GM12878 (cell line): ENCODE measurements around the gene ARL5A. TPM values are rescaled to one million over a fixed set of nuclear protein-coding genes. Genes with fewer than 3 reads are reported as not detected.

Experiments used
- CBFB ChIP-seq: IDR thresholded peaks from 2 replicates; pipeline ENCODE4 v1.6.1; 2016; ENCODE audit warnings: antibody characterized with exemption, low read depth
- CEBPB ChIP-seq, 2 experiments: fragments of 150-350 bp in 1 of 2; IDR thresholded peaks; 2 replicates each; pipeline ENCODE4 v1.6.1; 2012 to 2014; ENCODE audit warnings: low read depth in 2 of 2, low read length in 2 of 2, borderline replicate concordance in 1 of 2, inconsistent platforms in 1 of 2
- CHD2 ChIP-seq: IDR thresholded peaks from 2 replicates; pipeline ENCODE4 v1.6.1; 2011; ENCODE audit warnings: low read depth, low read length, improper control_type of control experiment, borderline replicate concordance
- EZH2 ChIP-seq: IDR thresholded peaks from 2 replicates; pipeline ENCODE4 v1.6.1; 2012; ENCODE audit warnings: low read depth, mild to moderate bottlenecking, control low read depth, inconsistent platforms, low read length, borderline replicate concordance; ENCODE audit not compliant: control insufficient read depth
- KAT2A ChIP-seq: conservative IDR thresholded peaks from 2 replicates; pipeline ENCODE4 v1.6.1; 2011; ENCODE audit warnings: low read depth, low read length; ENCODE audit not compliant: control insufficient read depth
- MTA2 ChIP-seq: fragments of 450-650 bp; IDR thresholded peaks from 2 replicates; pipeline ENCODE4 v1.6.1; 2016; ENCODE audit warnings: low read depth, mild to moderate bottlenecking, moderate library complexity
- SREBF2 ChIP-seq: IDR thresholded peaks from 2 replicates; pipeline ENCODE4 v1.6.1; 2012; ENCODE audit warnings: mild to moderate bottlenecking, low read length
- TAF1 ChIP-seq: IDR thresholded peaks from 2 replicates; pipeline ENCODE4 v1.6.1; 2011; ENCODE audit warnings: mild to moderate bottlenecking, low read depth, low read length, borderline replicate concordance
- polyA plus RNA-seq, 11 experiments: library from polyadenylated mRNA; depleted of rRNA in 4 of 11; unstranded in 6 of 11; stranded (reverse) in 5 of 11; fragments of >200 nt; fragmentation: Nextera tagmentation in 4 of 11; fragmentation: Illumina TruSeq in 1 of 11; extraction: Ambion mirVana in 4 of 11; extraction: Trizol in 1 of 11; gene quantifications; 1 replicate in 1 of 11; 2 replicates in 10 of 11; pipeline versions ENCODE4 v1.2.1 to v1.2.3, GENCODE V29; 2011 to 2016; ENCODE audit warnings: inconsistent platforms in 2 of 11, missing spikeins in 2 of 11, low read depth in 1 of 11
- total RNA-seq, 4 experiments: library from RNA; depleted of rRNA in 3 of 4; stranded (reverse); fragments of >200 nt in 3 of 4; fragmentation: Illumina TruSeq in 1 of 4; extraction: Trizol in 1 of 4; gene quantifications; 2 replicates each; pipeline versions ENCODE4 v1.2.1 to v1.2.3, GENCODE V29; 2013 to 2021
- TF ChIP-seq, protein P1 (sequence below): IDR thresholded peaks from 2 replicates; pipeline ENCODE4 v1.6.1; 2012; ENCODE audit warnings: low read depth, low read length, improper control_type of control experiment
- TF ChIP-seq, protein P2 (sequence below): fragments of 450-650 bp; IDR thresholded peaks from 2 replicates; pipeline ENCODE4 v1.6.1; 2016; ENCODE audit warnings: mild to moderate bottlenecking
- TF ChIP-seq, protein P3 (sequence below): IDR thresholded peaks from 2 replicates; pipeline ENCODE4 v1.6.1; 2012; ENCODE audit warnings: mild to moderate bottlenecking, low read depth, low read length
- TF ChIP-seq, protein P4 (sequence below): fragments of 450-650 bp; formaldehyde crosslinking; IDR thresholded peaks from 2 replicates; pipeline ENCODE4 v1.4.0; 2022; ENCODE audit warnings: mild to moderate bottlenecking, moderate library complexity
- TF ChIP-seq, protein P5 (sequence below): fragments of 450-650 bp; IDR thresholded peaks from 2 replicates; pipeline ENCODE4 v1.6.1; 2018; ENCODE audit warnings: borderline replicate concordance, mild to moderate bottlenecking; ENCODE audit not compliant: partially characterized antibody
- TF ChIP-seq, protein P6 (sequence below): IDR thresholded peaks from 2 replicates; pipeline ENCODE4 v1.6.1; 2011; ENCODE audit warnings: borderline replicate concordance, low read depth, mild to moderate bottlenecking, moderate library complexity, mixed read lengths, low read length; ENCODE audit not compliant: insufficient read depth; ENCODE audit errors: extremely low read length

The ARL5A gene
- total and polyA plus RNA-seq, 10 of the 15 experiments (the other 5 are each of a cell fraction or from before 2014, with no cell fraction given) = 9.4 to 52.9 (median 32.0) TPM

DNA sequence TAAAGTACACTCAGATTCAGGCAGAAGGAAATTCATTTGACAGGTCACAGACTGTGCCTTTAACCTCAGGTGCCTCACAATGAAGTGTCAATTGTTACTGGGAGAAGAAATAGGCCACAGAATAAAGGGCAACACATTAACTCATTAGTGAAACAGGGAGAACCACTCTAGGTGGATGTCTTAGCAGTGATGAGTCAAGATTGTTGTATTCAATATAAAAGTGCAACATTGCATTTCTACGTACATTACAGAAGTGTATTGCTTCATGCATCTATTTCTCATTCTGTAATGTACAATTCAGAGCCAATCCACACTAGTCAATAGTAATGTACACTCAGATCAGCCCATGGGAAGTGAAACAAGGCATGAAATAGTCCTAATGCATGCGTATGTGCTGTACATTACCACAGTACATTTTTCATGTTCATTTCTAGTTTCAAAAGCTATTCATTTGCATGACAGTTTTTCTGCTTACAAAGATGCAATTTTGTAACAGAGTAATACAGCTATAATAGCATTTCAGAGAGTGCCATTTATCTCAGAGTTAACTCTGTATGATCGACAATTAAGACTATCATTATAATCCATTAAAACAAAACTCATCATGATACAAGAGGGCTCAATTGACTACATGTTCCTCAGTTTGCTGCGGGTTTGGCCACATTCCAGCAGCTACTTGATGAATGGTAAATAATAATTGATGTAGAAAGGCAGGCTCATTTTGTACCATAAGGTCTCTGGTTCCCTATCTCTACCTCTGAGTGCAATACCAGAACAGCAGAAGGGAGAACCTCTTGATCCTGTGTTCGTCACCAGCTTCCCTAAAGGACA lies 12.2 kb upstream of the ARL5A start (continued):
- TF ChIP-seq, protein P1, sequence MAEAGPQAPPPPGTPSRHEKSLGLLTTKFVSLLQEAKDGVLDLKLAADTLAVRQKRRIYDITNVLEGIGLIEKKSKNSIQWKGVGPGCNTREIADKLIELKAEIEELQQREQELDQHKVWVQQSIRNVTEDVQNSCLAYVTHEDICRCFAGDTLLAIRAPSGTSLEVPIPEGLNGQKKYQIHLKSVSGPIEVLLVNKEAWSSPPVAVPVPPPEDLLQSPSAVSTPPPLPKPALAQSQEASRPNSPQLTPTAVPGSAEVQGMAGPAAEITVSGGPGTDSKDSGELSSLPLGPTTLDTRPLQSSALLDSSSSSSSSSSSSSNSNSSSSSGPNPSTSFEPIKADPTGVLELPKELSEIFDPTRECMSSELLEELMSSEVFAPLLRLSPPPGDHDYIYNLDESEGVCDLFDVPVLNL = no peak
- TF ChIP-seq, protein P2, sequence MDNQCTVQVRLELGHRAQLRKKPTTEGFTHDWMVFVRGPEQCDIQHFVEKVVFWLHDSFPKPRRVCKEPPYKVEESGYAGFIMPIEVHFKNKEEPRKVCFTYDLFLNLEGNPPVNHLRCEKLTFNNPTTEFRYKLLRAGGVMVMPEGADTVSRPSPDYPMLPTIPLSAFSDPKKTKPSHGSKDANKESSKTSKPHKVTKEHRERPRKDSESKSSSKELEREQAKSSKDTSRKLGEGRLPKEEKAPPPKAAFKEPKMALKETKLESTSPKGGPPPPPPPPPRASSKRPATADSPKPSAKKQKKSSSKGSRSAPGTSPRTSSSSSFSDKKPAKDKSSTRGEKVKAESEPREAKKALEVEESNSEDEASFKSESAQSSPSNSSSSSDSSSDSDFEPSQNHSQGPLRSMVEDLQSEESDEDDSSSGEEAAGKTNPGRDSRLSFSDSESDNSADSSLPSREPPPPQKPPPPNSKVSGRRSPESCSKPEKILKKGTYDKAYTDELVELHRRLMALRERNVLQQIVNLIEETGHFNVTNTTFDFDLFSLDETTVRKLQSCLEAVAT = no peak
- TF ChIP-seq MTA2 (peak; percentile 83), EZH2 (no peak), CEBPB (IDR thresholded peaks at IDR 0.05; ENCODE audit: borderline replicate concordance in 1 of 2, low read depth in 2 of 2, low read length in 2 of 2) (0 out of 4 replicates have a peak, but pooled peaks of 1 of the 2 experiments have one; percentile 21), SREBF2 (no peak), TAF1 (no peak), CBFB (no peak), CHD2 (no peak), KAT2A (no peak)
- TF ChIP-seq, protein P3, sequence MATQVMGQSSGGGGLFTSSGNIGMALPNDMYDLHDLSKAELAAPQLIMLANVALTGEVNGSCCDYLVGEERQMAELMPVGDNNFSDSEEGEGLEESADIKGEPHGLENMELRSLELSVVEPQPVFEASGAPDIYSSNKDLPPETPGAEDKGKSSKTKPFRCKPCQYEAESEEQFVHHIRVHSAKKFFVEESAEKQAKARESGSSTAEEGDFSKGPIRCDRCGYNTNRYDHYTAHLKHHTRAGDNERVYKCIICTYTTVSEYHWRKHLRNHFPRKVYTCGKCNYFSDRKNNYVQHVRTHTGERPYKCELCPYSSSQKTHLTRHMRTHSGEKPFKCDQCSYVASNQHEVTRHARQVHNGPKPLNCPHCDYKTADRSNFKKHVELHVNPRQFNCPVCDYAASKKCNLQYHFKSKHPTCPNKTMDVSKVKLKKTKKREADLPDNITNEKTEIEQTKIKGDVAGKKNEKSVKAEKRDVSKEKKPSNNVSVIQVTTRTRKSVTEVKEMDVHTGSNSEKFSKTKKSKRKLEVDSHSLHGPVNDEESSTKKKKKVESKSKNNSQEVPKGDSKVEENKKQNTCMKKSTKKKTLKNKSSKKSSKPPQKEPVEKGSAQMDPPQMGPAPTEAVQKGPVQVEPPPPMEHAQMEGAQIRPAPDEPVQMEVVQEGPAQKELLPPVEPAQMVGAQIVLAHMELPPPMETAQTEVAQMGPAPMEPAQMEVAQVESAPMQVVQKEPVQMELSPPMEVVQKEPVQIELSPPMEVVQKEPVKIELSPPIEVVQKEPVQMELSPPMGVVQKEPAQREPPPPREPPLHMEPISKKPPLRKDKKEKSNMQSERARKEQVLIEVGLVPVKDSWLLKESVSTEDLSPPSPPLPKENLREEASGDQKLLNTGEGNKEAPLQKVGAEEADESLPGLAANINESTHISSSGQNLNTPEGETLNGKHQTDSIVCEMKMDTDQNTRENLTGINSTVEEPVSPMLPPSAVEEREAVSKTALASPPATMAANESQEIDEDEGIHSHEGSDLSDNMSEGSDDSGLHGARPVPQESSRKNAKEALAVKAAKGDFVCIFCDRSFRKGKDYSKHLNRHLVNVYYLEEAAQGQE = no peak
- TF ChIP-seq, protein P4, sequence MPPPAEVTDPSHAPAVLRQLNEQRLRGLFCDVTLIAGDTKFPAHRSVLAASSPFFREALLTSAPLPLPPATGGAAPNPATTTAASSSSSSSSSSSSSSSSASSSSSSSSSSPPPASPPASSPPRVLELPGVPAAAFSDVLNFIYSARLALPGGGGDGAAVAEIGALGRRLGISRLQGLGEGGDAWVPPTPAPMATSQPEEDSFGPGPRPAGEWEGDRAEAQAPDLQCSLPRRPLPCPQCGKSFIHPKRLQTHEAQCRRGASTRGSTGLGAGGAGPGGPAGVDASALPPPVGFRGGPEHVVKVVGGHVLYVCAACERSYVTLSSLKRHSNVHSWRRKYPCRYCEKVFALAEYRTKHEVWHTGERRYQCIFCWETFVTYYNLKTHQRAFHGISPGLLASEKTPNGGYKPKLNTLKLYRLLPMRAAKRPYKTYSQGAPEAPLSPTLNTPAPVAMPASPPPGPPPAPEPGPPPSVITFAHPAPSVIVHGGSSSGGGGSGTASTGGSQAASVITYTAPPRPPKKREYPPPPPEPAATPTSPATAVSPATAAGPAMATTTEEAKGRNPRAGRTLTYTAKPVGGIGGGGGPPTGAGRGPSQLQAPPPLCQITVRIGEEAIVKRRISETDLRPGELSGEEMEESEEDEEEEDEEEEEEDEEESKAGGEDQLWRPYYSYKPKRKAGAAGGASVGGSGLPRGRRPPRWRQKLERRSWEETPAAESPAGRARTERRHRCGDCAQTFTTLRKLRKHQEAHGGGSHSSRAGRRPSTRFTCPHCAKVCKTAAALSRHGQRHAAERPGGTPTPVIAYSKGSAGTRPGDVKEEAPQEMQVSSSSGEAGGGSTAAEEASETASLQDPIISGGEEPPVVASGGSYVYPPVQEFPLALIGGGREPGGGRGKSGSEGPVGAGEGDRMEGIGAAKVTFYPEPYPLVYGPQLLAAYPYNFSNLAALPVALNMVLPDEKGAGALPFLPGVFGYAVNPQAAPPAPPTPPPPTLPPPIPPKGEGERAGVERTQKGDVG (CRISPR knock-in tag) = no peak
- TF ChIP-seq, protein P5, sequence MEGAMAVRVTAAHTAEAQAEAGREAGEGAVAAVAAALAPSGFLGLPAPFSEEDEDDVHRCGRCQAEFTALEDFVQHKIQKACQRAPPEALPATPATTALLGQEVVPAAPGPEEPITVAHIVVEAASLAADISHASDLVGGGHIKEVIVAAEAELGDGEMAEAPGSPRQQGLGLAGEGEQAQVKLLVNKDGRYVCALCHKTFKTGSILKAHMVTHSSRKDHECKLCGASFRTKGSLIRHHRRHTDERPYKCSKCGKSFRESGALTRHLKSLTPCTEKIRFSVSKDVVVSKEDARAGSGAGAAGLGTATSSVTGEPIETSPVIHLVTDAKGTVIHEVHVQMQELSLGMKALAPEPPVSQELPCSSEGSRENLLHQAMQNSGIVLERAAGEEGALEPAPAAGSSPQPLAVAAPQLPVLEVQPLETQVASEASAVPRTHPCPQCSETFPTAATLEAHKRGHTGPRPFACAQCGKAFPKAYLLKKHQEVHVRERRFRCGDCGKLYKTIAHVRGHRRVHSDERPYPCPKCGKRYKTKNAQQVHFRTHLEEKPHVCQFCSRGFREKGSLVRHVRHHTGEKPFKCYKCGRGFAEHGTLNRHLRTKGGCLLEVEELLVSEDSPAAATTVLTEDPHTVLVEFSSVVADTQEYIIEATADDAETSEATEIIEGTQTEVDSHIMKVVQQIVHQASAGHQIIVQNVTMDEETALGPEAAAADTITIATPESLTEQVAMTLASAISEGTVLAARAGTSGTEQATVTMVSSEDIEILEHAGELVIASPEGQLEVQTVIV = no peak
- TF ChIP-seq, protein P6, sequence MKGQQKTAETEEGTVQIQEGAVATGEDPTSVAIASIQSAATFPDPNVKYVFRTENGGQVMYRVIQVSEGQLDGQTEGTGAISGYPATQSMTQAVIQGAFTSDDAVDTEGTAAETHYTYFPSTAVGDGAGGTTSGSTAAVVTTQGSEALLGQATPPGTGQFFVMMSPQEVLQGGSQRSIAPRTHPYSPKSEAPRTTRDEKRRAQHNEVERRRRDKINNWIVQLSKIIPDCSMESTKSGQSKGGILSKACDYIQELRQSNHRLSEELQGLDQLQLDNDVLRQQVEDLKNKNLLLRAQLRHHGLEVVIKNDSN = no peak
